ENCODE results near the gene ZCCHC7. TPM values are rescaled to one million over a fixed set of nuclear protein-coding genes. Genes with fewer than 3 reads are reported as not detected.
A peak's percentile ranks its signal among the peaks of the same experiment; 100 is the strongest.
"Not testable (repeated sequence)": the region's sequence is repeated elsewhere in the genome, so short reads cannot be mapped to it uniquely, and the experiment has no call there.

Gene ZCCHC7
- polyA plus RNA-seq, 2 of the 4 experiments (the other 2 are of a cell fraction) = 15.7 to 30.0 TPM

DNA sequence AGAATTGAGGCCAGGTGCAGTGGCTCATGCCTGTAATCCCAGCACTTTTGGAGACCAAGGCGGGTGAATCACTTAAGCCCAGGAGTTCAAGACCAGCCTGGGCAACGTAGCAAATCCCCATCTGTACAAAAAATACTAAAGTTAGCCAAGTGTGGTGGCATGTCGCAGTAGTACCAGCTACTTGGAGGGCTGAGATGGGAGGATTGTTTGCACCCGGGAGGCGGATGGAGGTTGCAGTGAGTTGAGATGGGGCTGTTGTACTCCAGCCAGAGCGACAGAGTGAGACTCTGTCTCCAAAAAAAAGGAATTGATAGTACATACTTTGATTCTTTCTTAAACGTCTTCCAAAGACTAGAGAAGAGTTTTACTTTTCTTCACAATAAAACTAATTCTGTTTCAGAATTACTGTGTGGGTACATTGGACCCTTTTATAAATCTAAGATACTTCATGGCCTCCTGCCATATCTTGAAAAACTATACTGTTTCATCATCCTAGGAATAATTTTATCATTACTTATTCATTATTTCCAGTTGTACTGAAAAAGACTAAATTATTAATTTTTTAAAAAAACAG lies 170.1 kb downstream of the ZCCHC7 start:
- H3K4me2 ChIP-seq = peak overlapping the region; percentile 78
- 84% methylated on average over 7 of the region's 7 CpGs for WGBS (ENCODE audit: missing lambda C conversion rate)
- no peak for DNase-seq (ENCODE audit: low read depth in 1 of 2, low spot score in 1 of 2)
- peak overlapping the region; percentile 32; the same call in 2 of the 3 replicates for H3K4me3 ChIP-seq
- POLR2A ChIA-PET = no interaction called here
- CTCF ChIA-PET = interaction anchor here (1.6 kb wide), 1 partner anchor 14 kb away, joined by 4 read pairs; no protein-coding TSS in a partner anchor
- peaks cover 53% of the 10 kb centered on the region for H3K4me1 ChIP-seq
- ATAC-seq = peak in 1 of 2 experiments; percentile 21; a peak in 1 of 6 replicates
- no peak for TF ChIP-seq CHD2 (IDR thresholded peaks at IDR 0.05; ENCODE audit: low read length, partially characterized antibody)
- no peak for TF ChIP-seq HOXA7 (CRISPR knock-in tag; IDR thresholded peaks at IDR 0.05)
- no peak for TF ChIP-seq NFE2L2 (conservative IDR thresholded peaks at IDR 0.05; ENCODE audit: low read length)
- TF ChIP-seq, protein P1, sequence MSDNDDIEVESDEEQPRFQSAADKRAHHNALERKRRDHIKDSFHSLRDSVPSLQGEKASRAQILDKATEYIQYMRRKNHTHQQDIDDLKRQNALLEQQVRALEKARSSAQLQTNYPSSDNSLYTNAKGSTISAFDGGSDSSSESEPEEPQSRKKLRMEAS (IDR thresholded peaks at IDR 0.05) = no peak
- no peak for TF ChIP-seq ZSCAN20 (CRISPR knock-in tag; IDR thresholded peaks at IDR 0.05)
- no peak for TF ChIP-seq GATA3 (IDR thresholded peaks at IDR 0.05; ENCODE audit: borderline replicate concordance)
- TF ChIP-seq CBX2 (IDR thresholded peaks at IDR 0.05; ENCODE audit: borderline replicate concordance, low read depth) = no peak
- no peak for TF ChIP-seq TP53 (CRISPR knock-in tag; IDR thresholded peaks at IDR 0.05)
- no peak for TF ChIP-seq SREBF2 (IDR thresholded peaks at IDR 0.05)
- TF ChIP-seq FOSB (CRISPR knock-in tag; IDR thresholded peaks at IDR 0.05) = no peak
- no peak for TF ChIP-seq ESRRA (IDR thresholded peaks at IDR 0.05; ENCODE audit: borderline replicate concordance, low read length)
- TF ChIP-seq FOXS1 (CRISPR knock-in tag; IDR thresholded peaks at IDR 0.05) = no peak
- TF ChIP-seq, protein P2, sequence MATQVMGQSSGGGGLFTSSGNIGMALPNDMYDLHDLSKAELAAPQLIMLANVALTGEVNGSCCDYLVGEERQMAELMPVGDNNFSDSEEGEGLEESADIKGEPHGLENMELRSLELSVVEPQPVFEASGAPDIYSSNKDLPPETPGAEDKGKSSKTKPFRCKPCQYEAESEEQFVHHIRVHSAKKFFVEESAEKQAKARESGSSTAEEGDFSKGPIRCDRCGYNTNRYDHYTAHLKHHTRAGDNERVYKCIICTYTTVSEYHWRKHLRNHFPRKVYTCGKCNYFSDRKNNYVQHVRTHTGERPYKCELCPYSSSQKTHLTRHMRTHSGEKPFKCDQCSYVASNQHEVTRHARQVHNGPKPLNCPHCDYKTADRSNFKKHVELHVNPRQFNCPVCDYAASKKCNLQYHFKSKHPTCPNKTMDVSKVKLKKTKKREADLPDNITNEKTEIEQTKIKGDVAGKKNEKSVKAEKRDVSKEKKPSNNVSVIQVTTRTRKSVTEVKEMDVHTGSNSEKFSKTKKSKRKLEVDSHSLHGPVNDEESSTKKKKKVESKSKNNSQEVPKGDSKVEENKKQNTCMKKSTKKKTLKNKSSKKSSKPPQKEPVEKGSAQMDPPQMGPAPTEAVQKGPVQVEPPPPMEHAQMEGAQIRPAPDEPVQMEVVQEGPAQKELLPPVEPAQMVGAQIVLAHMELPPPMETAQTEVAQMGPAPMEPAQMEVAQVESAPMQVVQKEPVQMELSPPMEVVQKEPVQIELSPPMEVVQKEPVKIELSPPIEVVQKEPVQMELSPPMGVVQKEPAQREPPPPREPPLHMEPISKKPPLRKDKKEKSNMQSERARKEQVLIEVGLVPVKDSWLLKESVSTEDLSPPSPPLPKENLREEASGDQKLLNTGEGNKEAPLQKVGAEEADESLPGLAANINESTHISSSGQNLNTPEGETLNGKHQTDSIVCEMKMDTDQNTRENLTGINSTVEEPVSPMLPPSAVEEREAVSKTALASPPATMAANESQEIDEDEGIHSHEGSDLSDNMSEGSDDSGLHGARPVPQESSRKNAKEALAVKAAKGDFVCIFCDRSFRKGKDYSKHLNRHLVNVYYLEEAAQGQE (IDR thresholded peaks at IDR 0.05) = no peak
- no peaks in the 10 kb centered on the region for H3K9me3 ChIP-seq
- peak overlapping the region; percentile 77 to 85 for H3K27ac ChIP-seq
- FAIRE-seq = no peak

DNA sequence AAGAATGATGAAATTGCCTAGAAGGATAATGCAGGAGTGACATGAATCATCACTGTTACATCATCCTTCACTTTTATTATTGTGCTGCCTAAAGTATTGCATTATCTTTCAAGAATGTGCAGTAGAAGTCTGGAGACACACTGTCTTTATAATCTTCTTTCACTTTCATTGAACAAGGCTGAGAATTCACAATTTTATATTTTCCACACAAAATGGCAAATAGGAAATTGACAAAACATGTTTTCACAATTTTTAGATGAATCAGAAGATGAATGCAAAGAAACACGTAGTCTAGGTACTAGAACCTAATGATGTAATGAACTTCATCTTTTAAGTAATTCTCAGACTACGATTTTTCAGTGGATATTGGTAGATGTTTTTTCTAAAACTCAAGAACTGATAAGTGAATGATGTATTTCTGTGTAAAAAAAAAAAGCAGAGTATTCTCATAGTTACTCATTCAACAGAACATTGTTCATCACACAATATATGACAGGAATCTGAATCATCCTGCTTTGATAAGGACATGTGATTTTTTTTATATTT lies 170.6 kb downstream of the ZCCHC7 start:
- H3K27ac ChIP-seq = peak overlapping the region; percentile 77 to 85
- POLR2A ChIA-PET = no interaction called here
- peak; percentile 86 for FAIRE-seq

DNA sequence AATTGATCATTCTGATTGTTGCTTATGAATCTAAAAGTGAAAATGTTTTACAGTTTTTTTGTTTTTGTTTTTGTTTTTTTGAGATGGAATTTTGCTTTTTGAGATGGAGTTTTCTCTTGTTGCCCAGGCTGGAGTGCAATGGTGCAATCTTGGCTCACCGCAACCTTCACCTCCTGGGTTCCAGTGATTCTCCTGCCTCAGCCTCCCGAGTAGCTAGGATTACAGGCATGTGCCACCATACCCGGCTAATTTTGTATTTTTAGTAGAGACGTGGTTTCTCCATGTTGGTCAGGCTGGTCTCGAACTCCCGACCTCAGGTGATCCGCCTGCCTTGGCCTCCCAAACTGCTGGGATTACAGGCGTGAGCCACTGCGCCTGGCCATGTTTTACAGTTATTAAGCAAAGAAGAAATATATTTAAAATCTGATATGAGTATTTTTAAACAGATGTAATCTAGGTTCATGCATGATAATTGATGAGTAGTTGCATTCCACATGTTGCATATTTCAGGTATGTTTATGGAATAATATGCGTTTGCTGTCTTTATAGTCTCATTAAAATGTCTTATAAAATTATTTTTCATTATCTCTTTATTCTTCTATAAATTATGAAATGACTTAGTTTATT lies 171.4 kb downstream of the ZCCHC7 start:
- H3K4me1 ChIP-seq = peaks cover 44% of the 10 kb centered on the region
- 93% methylated on average over 10 of the region's 10 CpGs for WGBS (ENCODE audit: missing lambda C conversion rate)
- H3K9me3 ChIP-seq; H3K4me3 ChIP-seq; POLR2A ChIA-PET; FAIRE-seq; DNase-seq (ENCODE audit: low read depth in 1 of 2, low spot score in 1 of 2); ATAC-seq; CTCF ChIA-PET: not testable (repeated sequence)
- H3K27ac ChIP-seq = peak overlapping the region; percentile 77 to 85
- peak overlapping the region; percentile 78 for H3K4me2 ChIP-seq

More for the DNA sequence above, 170.6 kb downstream of the ZCCHC7 start:
- CTCF ChIA-PET = no interaction called here
- TF ChIP-seq FOSL2 (IDR thresholded peaks at IDR 0.05) (peak; percentile 76), FOSL2 (CRISPR knock-in tag; IDR thresholded peaks at IDR 0.05) (peak; percentile 76), CEBPB (IDR thresholded peaks at IDR 0.05) (peak; percentile 79 to 86), ZFP36 (IDR thresholded peaks at IDR 0.05; ENCODE audit: borderline replicate concordance, partially characterized antibody) (no peak), JUN (IDR thresholded peaks at IDR 0.05) (peak in 1 of 2 experiments; percentile 32; a peak in 1 of 5 replicates), JUNB (IDR thresholded peaks at IDR 0.05) (peak; percentile 76), ZNF302 (CRISPR knock-in tag; IDR thresholded peaks at IDR 0.05) (no peak)
- H3K4me2 ChIP-seq = peak overlapping the region; percentile 78
- H3K9me3 ChIP-seq = no peaks in the 10 kb centered on the region
- DNase-seq (ENCODE audit: low read depth in 1 of 2, low spot score in 1 of 2) (peak in 1 of 2 experiments; percentile 46), ATAC-seq (peak; percentile 73 to 83)
- H3K4me1 ChIP-seq = peaks cover 48% of the 10 kb centered on the region
- 2% methylated on average over 2 of the region's 2 CpGs for WGBS (ENCODE audit: missing lambda C conversion rate)
- H3K4me3 ChIP-seq = peak overlapping the region; percentile 32
